Gastrocnemius medialis (tissue), 4 donors: ENCODE results near the gene ZC3HAV1L. TPM values are rescaled to one million over a fixed set of nuclear protein-coding genes. Genes with fewer than 3 reads are reported as not detected.
"Not testable (repeated sequence)": the region's sequence is repeated elsewhere in the genome, so short reads cannot be mapped to it uniquely, and the experiment has no call there.

ENCODE experiments used
- ATAC-seq, 2 donors: fragments of 150-250 bp; one replicate each; pipeline ENCODE4 v1.9.1; 2016
- DNase-seq, 2 donors: peaks; one replicate each; pipeline ENCODE4 v3.0.0-alpha.2; 2019
- H3K27ac ChIP-seq, 4 donors: fragments of 200-600 bp; sonication (generic); 1 replicate in 1 of 4; 2 replicates in 3 of 4; pipeline ENCODE4 v1.5.1; 2016 to 2018; ENCODE audit warnings: mild to moderate bottlenecking in 2 of 4, moderate library complexity in 1 of 4
- H3K27me3 ChIP-seq, 3 donors: fragments of 200-600 bp; sonication (generic) in 2 of 3; 1 replicate in 1 of 3; 2 replicates in 2 of 3; pipeline versions ENCODE4 v1.5.1 to v1.6.0; 2016 to 2019; ENCODE audit warnings: mild to moderate bottlenecking in 1 of 3, moderate library complexity in 1 of 3
- H3K36me3 ChIP-seq, 2 donors: fragments of 200-600 bp; sonication (generic) in 1 of 2; one replicate each; pipeline ENCODE4 v1.5.1; 2017 to 2018
- H3K4me1 ChIP-seq, 2 donors: fragments of 200-600 bp; sonication (generic) in 1 of 2; one replicate each; pipeline ENCODE4 v1.5.1; 2016 to 2017; ENCODE audit warnings: mild to moderate bottlenecking in 2 of 2
- H3K4me3 ChIP-seq, 4 donors: fragments of 200-600 bp; sonication (generic) in 3 of 4; 1 replicate in 1 of 4; 2 replicates in 3 of 4; pipeline ENCODE4 v1.5.1; 2016 to 2019; ENCODE audit warnings: mild to moderate bottlenecking in 2 of 4
- H3K9me3 ChIP-seq, 3 donors: fragments of 200-600 bp; sonication (generic) in 2 of 3; 1 replicate in 1 of 3; 2 replicates in 2 of 3; pipeline ENCODE4 v1.5.1; 2016 to 2019
- CTCF ChIP-seq, 5 experiments: fragments of 450-650 bp in 3 of 5; fragments of 200-600 bp in 2 of 5; sonication (generic) in 2 of 5; IDR thresholded peaks in 4 of 5; conservative IDR thresholded peaks in 1 of 5; 1 replicate in 4 of 5; 2 replicates in 1 of 5; pipeline ENCODE4 v1.5.1; 2016 to 2019; ENCODE audit warnings: antibody characterized with exemption in 5 of 5, mild to moderate bottlenecking in 3 of 5, moderate library complexity in 3 of 5
- POLR2A ChIP-seq, 2 donors: fragments of 450-650 bp; IDR thresholded peaks; one replicate each; pipeline ENCODE4 v1.6.1; 2017; ENCODE audit warnings: antibody characterized with exemption in 2 of 2, mild to moderate bottlenecking in 2 of 2, moderate library complexity in 2 of 2
- in situ Hi-C, 4 donors: fragments of 200-750 bp; cut with MboI; loops; one replicate each; pipeline versions ENCODE4 v1.15.0 to v1.8.0; 2017; ENCODE audit warnings: low sequenced_read_pairs in 4 of 4
- intact Hi-C: fragments of 100-400 bp; cut with DNase I; formaldehyde crosslinking; loops from one replicate; pipeline ENCODE4 v1.15.1; 2023; ENCODE audit warnings: low total_unique reads
- total RNA-seq, 4 donors: library from RNA; depleted of rRNA; stranded (reverse); fragments of >200 nt; gene quantifications; one replicate each; pipeline versions ENCODE4 v1.1.0 to v1.2.3, GENCODE V29; 2016

ZC3HAV1L gene
- total RNA-seq, 4 donors from 2014 or later, result 1.1 to 2.2 (median 1.5) TPM

GRCh38 chr7:139032473-139032872, 3.4 kb downstream of the ZC3HAV1L start:
- TF ChIP-seq POLR2A (IDR thresholded peaks at IDR 0.05) (no peak), CTCF (IDR thresholded peaks at IDR 0.05 in 4 of 5, conservative IDR thresholded peaks at IDR 0.05 in 1 of 5) (no peak)
- Histone ChIP-seq H3K36me3 (no peaks in the 10 kb centered on the region), H3K27me3 (peaks cover 0 to 3% (median 3%) of the 10 kb centered on the region in 3 donors), H3K4me3 (no peak overlapping the region), H3K9me3 (no peaks in the 10 kb centered on the region), H3K27ac (no peak overlapping the region), H3K4me1 (no peaks in the 10 kb centered on the region)
- in situ Hi-C loops (no loop called here), intact Hi-C loops (no loop called here)
- DNase-seq, result no peak
- ATAC-seq, result no peak

GRCh38 chr7:139029353-139029752, 6.5 kb downstream of the ZC3HAV1L start:
- intact Hi-C loops (no loop called here), in situ Hi-C loops (no loop called here)
- no peak for DNase-seq
- no peaks in the 10 kb centered on the region for H3K9me3 ChIP-seq
- no peaks in the 10 kb centered on the region for H3K4me1 ChIP-seq
- no peak for TF ChIP-seq POLR2A (IDR thresholded peaks at IDR 0.05)
- no peak for TF ChIP-seq CTCF (IDR thresholded peaks at IDR 0.05 in 4 of 5, conservative IDR thresholded peaks at IDR 0.05 in 1 of 5)
- H3K27me3 ChIP-seq, result no peaks in the 10 kb centered on the region
- no peak overlapping the region for H3K27ac ChIP-seq
- H3K36me3 ChIP-seq, result no peaks in the 10 kb centered on the region
- H3K4me3 ChIP-seq, result no peak overlapping the region
- ATAC-seq, result no peak

DNA sequence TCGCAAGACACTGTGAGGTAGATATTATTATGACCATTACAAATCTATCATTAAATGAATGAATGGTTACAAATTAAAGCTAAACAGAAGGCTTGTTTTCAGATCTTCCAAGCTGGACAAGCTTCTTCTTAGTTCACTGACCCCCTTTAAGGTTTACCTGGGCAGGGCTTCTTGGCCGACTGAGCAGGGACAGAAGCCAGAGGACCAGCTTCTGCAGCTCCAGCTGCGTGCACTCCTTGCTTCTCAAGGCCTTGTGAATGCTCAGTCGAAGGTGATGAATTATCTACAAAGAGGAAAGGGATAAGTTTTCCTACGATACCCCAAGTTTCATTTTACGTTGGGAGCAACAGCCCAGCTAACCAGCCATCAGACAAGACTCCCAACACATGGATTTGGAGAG, 9.3 kb downstream of the ZC3HAV1L start:
- TF ChIP-seq CTCF (IDR thresholded peaks at IDR 0.05 in 4 of 5, conservative IDR thresholded peaks at IDR 0.05 in 1 of 5) (no peak), POLR2A (IDR thresholded peaks at IDR 0.05) (no peak)
- Histone ChIP-seq H3K9me3 (no peaks in the 10 kb centered on the region), H3K36me3 (no peaks in the 10 kb centered on the region), H3K27ac (no peak overlapping the region), H3K27me3 (no peaks in the 10 kb centered on the region), H3K4me3 (no peak overlapping the region), H3K4me1 (no peaks in the 10 kb centered on the region)
- DNase-seq (no peak), ATAC-seq (no peak)
- in situ Hi-C loops, result no loop called here
- intact Hi-C loops, result no loop called here

DNA sequence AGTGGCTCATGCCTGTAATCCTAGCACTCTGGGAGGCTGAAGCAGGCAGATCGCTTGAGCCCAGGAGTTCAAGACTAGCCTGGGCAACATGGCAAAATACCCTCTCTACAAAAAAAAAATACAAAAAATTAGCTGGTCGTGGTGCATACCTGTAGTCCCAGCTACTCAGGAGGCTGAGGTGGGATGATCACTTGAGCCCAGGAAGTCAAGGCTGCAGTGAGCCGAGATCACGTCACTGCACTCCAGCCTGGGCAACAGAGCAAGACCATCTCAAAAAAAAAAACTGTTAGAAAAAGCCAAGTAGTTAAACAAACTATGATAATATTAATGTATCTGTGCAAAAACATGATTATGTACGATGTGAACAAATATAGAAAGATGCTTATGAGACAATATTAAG, 10.0 kb downstream of the ZC3HAV1L start:
- H3K27me3 ChIP-seq, H3K4me1 ChIP-seq, H3K36me3 ChIP-seq, H3K27ac ChIP-seq, DNase-seq, in situ Hi-C loops, H3K9me3 ChIP-seq, ATAC-seq, intact Hi-C loops, H3K4me3 ChIP-seq: not testable (repeated sequence)

GRCh38 chr7:139023076-139023475, 12.8 kb downstream of the ZC3HAV1L start:
- ATAC-seq (no peak), DNase-seq (no peak)
- Histone ChIP-seq H3K36me3 (no peaks in the 10 kb centered on the region), H3K27me3 (no peaks in the 10 kb centered on the region), H3K4me3 (no peak overlapping the region), H3K27ac (no peak overlapping the region), H3K9me3 (no peaks in the 10 kb centered on the region), H3K4me1 (no peaks in the 10 kb centered on the region)
- intact Hi-C loops (no loop called here), in situ Hi-C loops (no loop called here)
- TF ChIP-seq CTCF (IDR thresholded peaks at IDR 0.05 in 4 of 5, conservative IDR thresholded peaks at IDR 0.05 in 1 of 5) (no peak), POLR2A (IDR thresholded peaks at IDR 0.05) (no peak)
